Esophagus squamous epithelium (tissue), 4 donors: ENCODE data around the gene MED26.

Experiments used
- POLR2A ChIP-seq, 4 donors: fragments of 450-650 bp; IDR thresholded peaks; one replicate each; pipeline ENCODE4 v1.6.1; 2017; ENCODE audit warnings: antibody characterized with exemption in 4 of 4, mild to moderate bottlenecking in 4 of 4, moderate library complexity in 3 of 4
- TF ChIP-seq, protein P1 (sequence below), 6 experiments: fragments of 450-650 bp in 4 of 6; fragments of 200-600 bp in 2 of 6; sonication (generic) in 2 of 6; IDR thresholded peaks; one replicate each; pipeline ENCODE4 v1.5.1; 2016 to 2019; ENCODE audit warnings: antibody characterized with exemption in 6 of 6, mild to moderate bottlenecking in 4 of 6, moderate library complexity in 4 of 6

DNA sequence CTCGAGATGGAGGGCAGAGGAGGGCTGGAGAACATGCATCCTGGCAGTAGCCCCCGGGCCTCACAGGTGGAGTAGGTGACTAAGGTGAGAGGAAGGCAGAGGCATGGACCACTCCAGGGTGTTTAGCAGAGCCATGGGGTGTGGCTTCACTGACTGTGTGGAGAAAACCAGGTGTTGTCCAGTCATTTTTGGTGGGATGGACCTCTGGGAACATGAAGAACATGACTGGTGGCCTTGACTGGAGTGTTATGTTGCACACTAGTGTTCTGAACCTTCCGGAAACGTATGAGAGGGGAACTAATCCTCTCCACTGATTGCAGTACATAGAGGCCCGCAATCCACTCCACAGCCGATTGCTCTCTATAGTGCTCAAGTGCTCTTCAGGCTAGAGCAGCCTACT, 16.9 kb downstream of the MED26 start:
- TF ChIP-seq, protein P1, sequence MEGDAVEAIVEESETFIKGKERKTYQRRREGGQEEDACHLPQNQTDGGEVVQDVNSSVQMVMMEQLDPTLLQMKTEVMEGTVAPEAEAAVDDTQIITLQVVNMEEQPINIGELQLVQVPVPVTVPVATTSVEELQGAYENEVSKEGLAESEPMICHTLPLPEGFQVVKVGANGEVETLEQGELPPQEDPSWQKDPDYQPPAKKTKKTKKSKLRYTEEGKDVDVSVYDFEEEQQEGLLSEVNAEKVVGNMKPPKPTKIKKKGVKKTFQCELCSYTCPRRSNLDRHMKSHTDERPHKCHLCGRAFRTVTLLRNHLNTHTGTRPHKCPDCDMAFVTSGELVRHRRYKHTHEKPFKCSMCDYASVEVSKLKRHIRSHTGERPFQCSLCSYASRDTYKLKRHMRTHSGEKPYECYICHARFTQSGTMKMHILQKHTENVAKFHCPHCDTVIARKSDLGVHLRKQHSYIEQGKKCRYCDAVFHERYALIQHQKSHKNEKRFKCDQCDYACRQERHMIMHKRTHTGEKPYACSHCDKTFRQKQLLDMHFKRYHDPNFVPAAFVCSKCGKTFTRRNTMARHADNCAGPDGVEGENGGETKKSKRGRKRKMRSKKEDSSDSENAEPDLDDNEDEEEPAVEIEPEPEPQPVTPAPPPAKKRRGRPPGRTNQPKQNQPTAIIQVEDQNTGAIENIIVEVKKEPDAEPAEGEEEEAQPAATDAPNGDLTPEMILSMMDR (IDR thresholded peaks at IDR 0.05), result no peak
- no peak for TF ChIP-seq POLR2A (IDR thresholded peaks at IDR 0.05)
